CD4-positive, CD25-positive, alpha-beta regulatory T cell (primary cell): ENCODE measurements around the gene CASP7. TPM values are rescaled to one million over a fixed set of nuclear protein-coding genes. Genes with fewer than 3 reads are reported as not detected.

Experiments used
- ATAC-seq, 2 donors: fragments of 150-1000 bp; cut with Tn5 transposase; one replicate each; pipeline ENCODE4 v1.10.0; 2021; ENCODE audit warnings: low read depth in 2 of 2, moderate number of reproducible peaks in 2 of 2, moderate library complexity in 1 of 2
- DNase-seq, 3 donors: peaks; one replicate each; pipeline versions ENCODE4 v3.0.0 to v3.0.0-alpha.2; 2012 to 2022; ENCODE audit warnings: mixed read lengths in 1 of 3
- H3K27ac ChIP-seq: one replicate; pipeline ENCODE4 v1.7.0; 2013; ENCODE audit warnings: mild to moderate bottlenecking, low read length; ENCODE audit not compliant: insufficient read depth, poor library complexity, severe bottlenecking
- H3K27me3 ChIP-seq: one replicate; pipeline ENCODE4 v1.7.0; 2013; ENCODE audit warnings: low read length; ENCODE audit not compliant: control insufficient read depth, insufficient read depth
- H3K36me3 ChIP-seq: one replicate; pipeline ENCODE4 v1.7.0; 2013; ENCODE audit warnings: mild to moderate bottlenecking, low read length, moderate library complexity; ENCODE audit not compliant: control insufficient read depth, insufficient read depth
- H3K4me1 ChIP-seq: 2 replicates; pipeline ENCODE4 v1.7.0; 2013; ENCODE audit warnings: mild to moderate bottlenecking, low read length; ENCODE audit not compliant: insufficient read depth, control insufficient read depth, poor library complexity, severe bottlenecking
- H3K4me3 ChIP-seq: one replicate; pipeline ENCODE4 v1.7.0; 2013; ENCODE audit warnings: low read depth, mild to moderate bottlenecking, low read length, moderate library complexity
- H3K9me3 ChIP-seq, 2 experiments: 1 replicate in 1 of 2; 2 replicates in 1 of 2; pipeline ENCODE4 v1.7.0; 2013; ENCODE audit warnings: low read length in 2 of 2, mild to moderate bottlenecking in 1 of 2, moderate library complexity in 1 of 2; ENCODE audit not compliant: control insufficient read depth in 2 of 2
- H3K27ac Mint-ChIP-seq, 3 donors: one replicate each; pipeline ENCODE4 v1.8.0; 2020 to 2022; ENCODE audit warnings: mild to moderate bottlenecking in 3 of 3, mixed read lengths in 3 of 3, moderate library complexity in 2 of 3
- H3K27me3 Mint-ChIP-seq: one replicate; pipeline ENCODE4 v1.8.0; 2022; ENCODE audit warnings: mild to moderate bottlenecking, mixed read lengths
- H3K36me3 Mint-ChIP-seq: one replicate; pipeline ENCODE4 v1.8.0; 2020; ENCODE audit warnings: mixed read lengths
- H3K4me1 Mint-ChIP-seq, 4 donors: one replicate each; pipeline ENCODE4 v1.8.0; 2020 to 2022; ENCODE audit warnings: mixed read lengths in 4 of 4, mild to moderate bottlenecking in 1 of 4
- H3K4me3 Mint-ChIP-seq, 4 donors: one replicate each; pipeline ENCODE4 v1.8.0; 2020 to 2022; ENCODE audit warnings: mild to moderate bottlenecking in 4 of 4, mixed read lengths in 4 of 4, moderate library complexity in 3 of 4
- H3K9me3 Mint-ChIP-seq, 7 donors: one replicate each; pipeline ENCODE4 v1.8.0; 2020 to 2022; ENCODE audit warnings: mixed read lengths in 7 of 7, mild to moderate bottlenecking in 3 of 7, moderate library complexity in 2 of 7
- polyA plus RNA-seq, 4 donors: library from polyadenylated mRNA; unstranded; fragments of 300-500 nt; fragmentation: Illumina TruSeq; gene quantifications; one replicate each; pipeline ENCODE4 v1.2.3, GENCODE V29; 2021
- total RNA-seq: library from RNA; stranded (reverse); gene quantifications from one replicate; pipeline ENCODE4 v1.2.3, GENCODE V29; 2022

The CASP7 gene
- total and polyA plus RNA-seq, 5 donors from 2014 or later, result 11.1 to 24.2 (median 21.7) TPM

GRCh38 chr10:113657544-113657943 is 22.2 kb upstream of the CASP7 start:
- peaks cover 3% of the 10 kb centered on the region for H3K27me3 ChIP-seq
- Mint-ChIP-seq H3K9me3 (peaks cover 0 to 2% (median 0%) of the 10 kb centered on the region in 7 donors), H3K4me1 (no peaks in the 10 kb centered on the region), H3K27me3 (peaks cover 22% of the 10 kb centered on the region), H3K36me3 (no peaks in the 10 kb centered on the region), H3K27ac (no peak overlapping the region), H3K4me3 (no peak overlapping the region)
- ATAC-seq (no peak), DNase-seq (no peak)
- H3K9me3 ChIP-seq, result no peaks in the 10 kb centered on the region
- H3K36me3 ChIP-seq, result no peaks in the 10 kb centered on the region
- H3K4me3 ChIP-seq, result no peak overlapping the region
- H3K4me1 ChIP-seq, result no peaks in the 10 kb centered on the region
- no peak overlapping the region for H3K27ac ChIP-seq

GRCh38 chr10:113661332-113661731 is 18.4 kb upstream of the CASP7 start:
- Histone ChIP-seq H3K4me1 (no peaks in the 10 kb centered on the region), H3K4me3 (no peak overlapping the region), H3K36me3 (no peaks in the 10 kb centered on the region), H3K27me3 (peaks cover 5% of the 10 kb centered on the region), H3K27ac (no peak overlapping the region), H3K9me3 (no peaks in the 10 kb centered on the region)
- peaks cover 20% of the 10 kb centered on the region for H3K27me3 Mint-ChIP-seq
- no peak overlapping the region for H3K4me3 Mint-ChIP-seq
- H3K9me3 Mint-ChIP-seq, result peaks cover 0 to 2% (median 0%) of the 10 kb centered on the region in 7 donors
- H3K27ac Mint-ChIP-seq, result no peak overlapping the region
- ATAC-seq (no peak), DNase-seq (no peak)
- H3K4me1 Mint-ChIP-seq, result no peaks in the 10 kb centered on the region
- H3K36me3 Mint-ChIP-seq, result no peaks in the 10 kb centered on the region

GRCh38 chr10:113663142-113663541 is 16.6 kb upstream of the CASP7 start:
- H3K27me3 ChIP-seq, result peaks cover 5% of the 10 kb centered on the region
- no peak overlapping the region for H3K4me3 Mint-ChIP-seq
- H3K9me3 ChIP-seq, result no peaks in the 10 kb centered on the region
- no peak for DNase-seq
- no peak overlapping the region for H3K27ac Mint-ChIP-seq
- H3K4me1 ChIP-seq, result no peaks in the 10 kb centered on the region
- no peak for ATAC-seq
- no peaks in the 10 kb centered on the region for H3K36me3 Mint-ChIP-seq
- no peaks in the 10 kb centered on the region for H3K36me3 ChIP-seq
- H3K9me3 Mint-ChIP-seq, result peaks cover 0 to 5% (median 0%) of the 10 kb centered on the region in 7 donors
- peaks cover 0 to 4% (median 0%) of the 10 kb centered on the region in 4 donors for H3K4me1 Mint-ChIP-seq
- H3K27me3 Mint-ChIP-seq, result peaks cover 19% of the 10 kb centered on the region
- no peak overlapping the region for H3K4me3 ChIP-seq
- no peak overlapping the region for H3K27ac ChIP-seq

GRCh38 chr10:113663908-113664307 is 15.8 kb upstream of the CASP7 start, which contains the start of gene NRAP:
NRAP (minus strand) TSS chr10:113664041; CDS start chr10:113663882, 159 bp downstream.
- ATAC-seq, result no peak
- Histone ChIP-seq H3K27me3 (peaks cover 5% of the 10 kb centered on the region), H3K4me3 (no peak within 1 kb of the TSS), H3K27ac (no peak within 1 kb of the TSS), H3K36me3 (no peaks in the 10 kb centered on the region), H3K9me3 (no peaks in the 10 kb centered on the region), H3K4me1 (no peaks in the 10 kb centered on the region)
- DNase-seq, result no peak
- Mint-ChIP-seq H3K9me3 (peaks cover 0 to 5% (median 0%) of the 10 kb centered on the region in 7 donors), H3K36me3 (no peaks in the 10 kb centered on the region), H3K4me1 (peaks cover 0 to 4% (median 0%) of the 10 kb centered on the region in 4 donors), H3K27me3 (peaks cover 27% of the 10 kb centered on the region), H3K27ac (no peak within 1 kb of the TSS), H3K4me3 (no peak within 1 kb of the TSS)

- peaks cover 2% of the 10 kb centered on the region for H3K27me3 ChIP-seq
Observed at GRCh38 chr10:113665352-113665751, 14.4 kb upstream of the CASP7 start.

GRCh38 chr10:113665806-113666354 is 13.8 kb upstream of the CASP7 start:
- Histone ChIP-seq H3K4me1 (no peaks in the 10 kb centered on the region), H3K9me3 (peaks cover 5 to 8% of the 10 kb centered on the region in 2 experiments), H3K36me3 (no peaks in the 10 kb centered on the region), H3K27ac (no peak overlapping the region), H3K4me3 (no peak overlapping the region), H3K27me3 (peaks cover 6% of the 10 kb centered on the region)
- no peak overlapping the region for H3K4me3 Mint-ChIP-seq
- H3K4me1 Mint-ChIP-seq, result peaks cover 0 to 4% (median 0%) of the 10 kb centered on the region in 4 donors
- no peak overlapping the region for H3K27ac Mint-ChIP-seq
- H3K27me3 Mint-ChIP-seq, result peaks cover 29% of the 10 kb centered on the region
- no peak for ATAC-seq
- DNase-seq, result no peak
- peaks cover 0 to 9% (median 5%) of the 10 kb centered on the region in 7 donors for H3K9me3 Mint-ChIP-seq
- H3K36me3 Mint-ChIP-seq, result no peaks in the 10 kb centered on the region

More at GRCh38 chr10:113665352-113665751, 14.4 kb upstream of the CASP7 start:
- Histone ChIP-seq H3K4me1 (no peaks in the 10 kb centered on the region), H3K4me3 (no peak overlapping the region), H3K9me3 (peaks cover 0 to 4% of the 10 kb centered on the region in 2 experiments), H3K27ac (no peak overlapping the region), H3K36me3 (no peaks in the 10 kb centered on the region)
- H3K9me3 Mint-ChIP-seq, result peaks cover 0 to 5% (median 4%) of the 10 kb centered on the region in 7 donors
- DNase-seq, result no peak
- H3K27me3 Mint-ChIP-seq, result peaks cover 32% of the 10 kb centered on the region
- no peak for ATAC-seq
- no peaks in the 10 kb centered on the region for H3K36me3 Mint-ChIP-seq
- H3K4me1 Mint-ChIP-seq, result peaks cover 0 to 4% (median 0%) of the 10 kb centered on the region in 4 donors
- no peak overlapping the region for H3K4me3 Mint-ChIP-seq
- no peak overlapping the region for H3K27ac Mint-ChIP-seq

GRCh38 chr10:113666682-113667252 is 12.9 kb upstream of the CASP7 start:
- no peak overlapping the region for H3K27ac Mint-ChIP-seq
- DNase-seq (peak in 1 of 3 donors; percentile 21), ATAC-seq (no peak)
- no peaks in the 10 kb centered on the region for H3K4me1 ChIP-seq
- peaks cover 8% of the 10 kb centered on the region for H3K27me3 ChIP-seq
- no peaks in the 10 kb centered on the region for H3K36me3 Mint-ChIP-seq
- H3K36me3 ChIP-seq, result no peaks in the 10 kb centered on the region
- no peak overlapping the region for H3K4me3 ChIP-seq
- H3K9me3 Mint-ChIP-seq, result peaks cover 0 to 14% (median 5%) of the 10 kb centered on the region in 7 donors
- peaks cover 36% of the 10 kb centered on the region for H3K27me3 Mint-ChIP-seq
- no peak overlapping the region for H3K27ac ChIP-seq
- no peak overlapping the region for H3K4me3 Mint-ChIP-seq
- H3K9me3 ChIP-seq, result peaks cover 8 to 11% of the 10 kb centered on the region in 2 experiments
- peaks cover 0 to 4% (median 0%) of the 10 kb centered on the region in 4 donors for H3K4me1 Mint-ChIP-seq
